ENCODE data around the gene AZI2. TPM values are rescaled to one million over a fixed set of nuclear protein-coding genes. Genes with fewer than 3 reads are reported as not detected.

The AZI2 gene
- total and polyA plus RNA-seq, 7 donors: 25.0 to 87.0 (median 54.0) TPM

GRCh38 chr3:28343144-28343543 is 5.5 kb downstream of the AZI2 start:
- no peak for TF ChIP-seq CTCF (IDR thresholded peaks at IDR 0.05)
- TF ChIP-seq EP300 (IDR thresholded peaks at IDR 0.05): no peak
- TF ChIP-seq POLR2AphosphoS5 (IDR thresholded peaks at IDR 0.05): no peak
- TF ChIP-seq POLR2A (IDR thresholded peaks at IDR 0.05): no peak
- H3K27me3 ChIP-seq: no peaks in the 10 kb centered on the region
- H3K9me3 ChIP-seq: no peaks in the 10 kb centered on the region
- no peak overlapping the region for H3K4me3 ChIP-seq
- H3K27ac ChIP-seq: peak overlapping the region in 3 of 4 donors; percentile 5 to 39 (median 9)
- H3K4me1 ChIP-seq: peaks cover 0 to 64% (median 29%) of the 10 kb centered on the region in 4 donors
- DNase-seq: no peak
- intact Hi-C loops (cut with DNase I): no loop called here
- H3K36me3 ChIP-seq: peaks cover 0 to 23% (median 0%) of the 10 kb centered on the region in 4 donors

GRCh38 chr3:28337230-28337629 is 11.4 kb downstream of the AZI2 start:
- intact Hi-C loops (cut with DNase I): no loop called here

GRCh38 chr3:28335246-28335645 is 13.4 kb downstream of the AZI2 start:
- no peaks in the 10 kb centered on the region for H3K4me1 ChIP-seq
- intact Hi-C loops (cut with DNase I): no loop called here
- H3K36me3 ChIP-seq: peaks cover 0 to 82% (median 0%) of the 10 kb centered on the region in 4 donors
- no peak overlapping the region for H3K4me3 ChIP-seq
- no peaks in the 10 kb centered on the region for H3K9me3 ChIP-seq
- TF ChIP-seq CTCF (IDR thresholded peaks at IDR 0.05): no peak
- no peak for TF ChIP-seq POLR2AphosphoS5 (IDR thresholded peaks at IDR 0.05)
- no peak for TF ChIP-seq POLR2A (IDR thresholded peaks at IDR 0.05)
- no peak for TF ChIP-seq EP300 (IDR thresholded peaks at IDR 0.05)
- H3K27ac ChIP-seq: no peak overlapping the region
- WGBS, 2 donors: 72 to 84% methylated on average over 2 of the region's 2 CpGs
- no peaks in the 10 kb centered on the region for H3K27me3 ChIP-seq
- no peak for DNase-seq

More at GRCh38 chr3:28337230-28337629, 11.4 kb downstream of the AZI2 start:
- H3K4me3 ChIP-seq: no peak overlapping the region
- H3K27me3 ChIP-seq: no peaks in the 10 kb centered on the region
- no peaks in the 10 kb centered on the region for H3K9me3 ChIP-seq
- peaks cover 0 to 66% (median 0%) of the 10 kb centered on the region in 4 donors for H3K36me3 ChIP-seq
- no peak for DNase-seq
- no peak overlapping the region for H3K27ac ChIP-seq
- TF ChIP-seq POLR2A (IDR thresholded peaks at IDR 0.05) (no peak), CTCF (IDR thresholded peaks at IDR 0.05) (no peak), POLR2AphosphoS5 (IDR thresholded peaks at IDR 0.05) (no peak), EP300 (IDR thresholded peaks at IDR 0.05) (no peak)
- H3K4me1 ChIP-seq: peaks cover 0 to 9% (median 3%) of the 10 kb centered on the region in 4 donors

- H3K36me3 ChIP-seq: peaks cover 0 to 81% (median 0%) of the 10 kb centered on the region in 4 donors
Observed at GRCh38 chr3:28334552-28334951, 14.1 kb downstream of the AZI2 start.

GRCh38 chr3:28328188-28329151 is 20.2 kb downstream of the AZI2 start:
- DNase-seq: no peak
- intact Hi-C loops (cut with DNase I): loop anchor here (10.0 kb wide), 2 partner anchors 1014 to 1194 kb away; no protein-coding TSS in a partner anchor
- Histone ChIP-seq H3K9me3 (no peaks in the 10 kb centered on the region), H3K4me1 (peaks cover 0 to 4% (median 0%) of the 10 kb centered on the region in 4 donors), H3K36me3 (peaks cover 0 to 78% (median 3%) of the 10 kb centered on the region in 4 donors), H3K4me3 (no peak overlapping the region), H3K27me3 (no peaks in the 10 kb centered on the region), H3K27ac (no peak overlapping the region)
- TF ChIP-seq CTCF (IDR thresholded peaks at IDR 0.05) (peak; percentile 32 to 72 (median 52)), POLR2AphosphoS5 (IDR thresholded peaks at IDR 0.05) (no peak), EP300 (IDR thresholded peaks at IDR 0.05) (no peak), POLR2A (IDR thresholded peaks at IDR 0.05) (no peak)
- 70 to 78% methylated on average over 4 of the region's 4 CpGs for WGBS, 2 donors

More at GRCh38 chr3:28334552-28334951, 14.1 kb downstream of the AZI2 start:
- no peaks in the 10 kb centered on the region for H3K9me3 ChIP-seq
- no peaks in the 10 kb centered on the region for H3K27me3 ChIP-seq
- no peak overlapping the region for H3K27ac ChIP-seq
- TF ChIP-seq POLR2AphosphoS5 (IDR thresholded peaks at IDR 0.05): no peak
- no peaks in the 10 kb centered on the region for H3K4me1 ChIP-seq
- no peak overlapping the region for H3K4me3 ChIP-seq
- no peak for DNase-seq
- intact Hi-C loops (cut with DNase I): no loop called here
